GM21515 (cell line): ENCODE measurements around the gene ATP10A.

Experiments used
- ATAC-seq: cut with Tn5 transposase; IDR thresholded peaks from one replicate; pipeline ENCODE4 v1.9.1; 2021; ENCODE audit not compliant: unreplicated experiment

ATP10A gene

GRCh38 chr15:25830844-25831451 lies 32.2 kb downstream of the ATP10A start:
- ATAC-seq = no peak

- ATAC-seq = no peak
These were observed 34.1 kb downstream of the ATP10A start for GRCh38 chr15:25829073-25829472.

DNA sequence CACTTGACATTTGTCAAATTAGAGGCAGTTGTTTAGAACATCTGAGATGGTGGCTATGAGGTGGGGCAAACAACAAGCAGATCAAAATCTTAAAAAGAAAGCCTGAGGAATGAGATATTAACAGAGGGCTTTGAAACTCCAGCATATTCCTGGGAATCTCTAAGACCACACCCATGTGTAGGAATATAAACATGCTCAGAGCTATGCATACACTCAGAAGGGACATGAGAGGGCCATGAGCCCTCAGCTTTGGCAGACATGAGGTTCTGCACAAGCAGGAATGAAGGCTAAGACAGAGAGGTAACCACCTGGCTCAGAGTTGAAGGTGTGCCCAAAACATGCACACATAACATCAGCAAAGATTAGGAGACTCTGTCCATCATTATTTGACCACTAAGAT lies 37.9 kb downstream of the ATP10A start:
- no peak for ATAC-seq

- ATAC-seq = no peak
These were observed 38.5 kb downstream of the ATP10A start for GRCh38 chr15:25824618-25825017.

DNA sequence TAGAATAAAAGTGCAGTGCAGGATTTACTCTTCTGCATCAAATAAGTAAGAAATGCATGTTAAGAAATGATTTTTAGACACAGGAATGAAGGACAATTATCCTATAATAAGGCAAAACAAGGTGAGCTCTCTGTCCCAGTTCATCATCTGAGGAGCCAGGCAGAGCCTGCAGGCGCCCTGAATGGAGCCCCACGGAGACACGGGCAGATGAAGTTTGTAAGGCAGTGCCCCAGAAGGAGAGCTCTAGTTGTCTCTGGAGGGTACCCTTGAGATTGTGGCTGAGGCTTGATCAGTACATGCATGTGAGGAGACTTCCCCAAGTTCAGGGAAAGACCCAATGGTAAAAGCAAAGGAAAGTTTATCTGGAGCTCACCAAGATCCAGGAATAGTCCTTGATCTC lies 50.3 kb downstream of the ATP10A start:
- ATAC-seq = no peak

DNA sequence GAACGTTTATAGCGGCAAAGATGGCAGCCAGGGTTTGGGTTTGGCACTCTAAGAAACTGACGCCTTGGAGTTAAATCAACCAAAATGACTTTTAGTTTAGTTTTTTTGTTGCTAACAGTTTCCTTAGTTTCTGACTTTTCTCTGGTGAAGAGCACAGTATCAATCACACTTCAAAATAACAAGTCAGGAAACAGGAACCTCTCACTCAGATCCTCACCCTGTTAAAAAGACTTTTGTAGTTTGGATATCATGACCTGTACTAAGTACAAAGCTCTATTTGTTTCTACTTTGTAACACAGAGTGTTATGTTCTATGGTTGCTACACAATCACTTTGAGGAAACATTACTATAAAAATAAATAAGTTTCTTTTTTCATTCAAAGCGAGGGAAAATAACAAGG lies 51.1 kb downstream of the ATP10A start:
- ATAC-seq = no peak

GRCh38 chr15:25811481-25811906 lies 51.6 kb downstream of the ATP10A start:
- peak; percentile 84 for ATAC-seq

DNA sequence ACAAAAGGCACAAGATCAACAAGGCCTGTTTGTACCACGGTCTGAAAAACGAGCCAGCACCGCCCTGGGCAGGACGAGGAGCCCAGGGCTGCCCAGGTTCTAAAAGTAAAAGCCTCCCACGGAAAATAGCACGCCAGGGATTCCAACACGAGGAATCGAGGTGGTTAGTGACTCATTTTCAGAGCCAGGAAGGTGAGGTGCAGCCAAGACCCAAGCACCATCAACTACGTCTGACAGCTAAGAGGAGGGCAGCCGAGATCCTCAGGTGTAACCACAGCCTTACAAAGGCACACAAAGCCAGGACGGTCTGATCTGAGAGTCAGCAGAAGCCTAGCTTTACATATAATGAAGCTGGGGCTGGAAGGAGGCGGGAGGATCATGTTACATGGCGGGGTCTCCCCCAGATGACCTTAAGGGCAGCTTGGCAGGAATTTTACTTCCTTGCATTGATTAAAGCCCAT lies 52.5 kb downstream of the ATP10A start:
- ATAC-seq = no peak

DNA sequence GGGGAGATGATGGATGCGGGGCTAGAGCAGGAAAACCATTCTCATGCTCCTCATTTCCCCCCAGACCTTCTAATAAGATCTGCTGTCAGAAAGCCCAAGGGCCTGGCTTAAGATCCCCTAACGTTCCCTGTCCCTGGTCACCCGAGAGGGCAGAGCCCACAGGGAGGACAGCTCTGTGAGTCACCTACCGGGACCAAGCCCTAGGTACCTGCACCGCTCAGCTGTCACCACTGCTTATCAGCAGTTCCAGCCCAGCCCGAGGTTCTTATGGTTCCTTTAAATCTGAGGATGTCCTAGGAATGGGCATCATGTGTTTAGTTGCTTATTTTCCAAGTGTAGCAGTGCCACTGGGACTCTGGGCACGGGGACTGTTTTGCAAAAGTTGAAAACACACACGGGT lies 53.0 kb downstream of the ATP10A start:
- no peak for ATAC-seq

DNA sequence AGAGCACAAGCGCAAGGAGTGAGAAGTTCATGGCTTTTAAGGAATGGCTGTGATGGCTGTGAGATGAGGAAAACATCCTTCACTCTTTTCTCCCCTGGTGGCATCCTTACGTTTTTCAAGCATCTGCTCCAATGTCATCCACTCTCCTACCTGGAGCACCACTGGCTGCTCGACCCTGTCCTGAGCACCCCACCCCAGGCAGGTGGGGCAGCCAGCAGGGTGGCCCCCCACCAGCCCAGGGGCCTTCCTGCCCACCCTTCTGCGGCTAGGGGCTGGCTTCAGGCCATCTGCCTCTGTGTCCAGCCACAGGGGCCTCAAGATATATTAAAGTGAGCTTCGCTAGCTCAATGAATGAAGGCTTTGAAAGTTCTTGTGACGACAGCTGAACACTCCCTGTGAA lies 56.1 kb downstream of the ATP10A start:
- ATAC-seq = no peak

DNA sequence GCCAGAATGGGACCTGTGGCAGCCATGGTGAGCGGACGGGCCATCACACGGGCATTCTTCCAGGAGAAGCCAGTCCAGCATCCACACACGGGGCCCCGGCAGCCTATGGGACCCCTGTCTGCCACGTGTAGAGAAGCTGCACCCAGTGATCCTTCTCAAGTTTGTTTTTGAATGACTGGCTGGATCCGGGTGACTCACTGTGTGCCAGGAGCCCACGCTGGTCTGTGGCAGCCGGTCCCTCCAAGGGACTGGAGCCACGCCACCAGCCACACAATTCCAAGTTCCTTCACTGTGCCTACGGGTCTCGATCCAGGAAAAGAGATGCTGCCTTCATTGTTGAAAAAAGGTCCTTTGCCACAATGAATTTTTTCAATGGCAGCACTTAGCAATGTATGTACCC lies 58.1 kb downstream of the ATP10A start:
- no peak for ATAC-seq

DNA sequence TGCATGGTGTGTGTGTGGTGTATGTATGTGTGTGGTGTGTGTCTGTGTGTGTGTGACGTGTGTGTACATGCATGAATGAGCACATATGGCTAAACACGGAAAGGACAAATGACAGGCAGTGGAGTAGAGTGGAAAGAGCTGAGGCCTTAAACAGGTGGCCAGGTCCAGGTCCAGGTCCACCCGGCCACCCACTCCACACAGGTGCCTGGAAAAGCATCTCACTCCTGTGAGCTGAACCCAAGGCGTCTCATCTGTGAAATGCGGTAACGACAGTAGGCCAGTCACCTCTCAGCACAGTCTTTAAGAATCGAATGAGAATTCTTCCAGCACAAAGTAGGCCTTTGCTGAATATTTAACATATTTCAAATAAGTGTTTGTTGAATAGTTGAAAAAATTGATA lies 58.7 kb downstream of the ATP10A start:
- no peak for ATAC-seq

DNA sequence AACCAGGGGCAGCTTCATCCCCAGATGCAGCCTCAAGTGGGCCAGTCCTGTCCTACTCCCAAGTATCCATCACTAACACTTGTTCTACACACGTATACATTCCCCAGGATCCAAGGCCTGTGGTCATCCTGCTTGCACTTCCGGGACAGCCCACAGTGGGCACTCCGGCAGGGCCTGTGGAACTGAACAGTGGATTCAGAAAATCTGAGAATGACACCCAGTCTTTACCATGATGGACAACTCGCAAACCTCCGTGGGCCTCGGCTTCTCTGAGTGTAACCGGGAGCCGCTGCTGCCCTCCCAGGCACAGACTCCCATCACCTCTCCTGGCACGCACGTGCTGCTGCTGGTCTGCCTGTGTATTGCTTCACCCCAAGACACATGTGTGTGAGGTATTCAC lies 59.6 kb downstream of the ATP10A start:
- ATAC-seq = no peak

- ATAC-seq = no peak
These were observed 60.1 kb downstream of the ATP10A start for GRCh38 chr15:25803036-25803435.

GRCh38 chr15:25802285-25802830 lies 60.8 kb downstream of the ATP10A start:
- ATAC-seq = no peak

DNA sequence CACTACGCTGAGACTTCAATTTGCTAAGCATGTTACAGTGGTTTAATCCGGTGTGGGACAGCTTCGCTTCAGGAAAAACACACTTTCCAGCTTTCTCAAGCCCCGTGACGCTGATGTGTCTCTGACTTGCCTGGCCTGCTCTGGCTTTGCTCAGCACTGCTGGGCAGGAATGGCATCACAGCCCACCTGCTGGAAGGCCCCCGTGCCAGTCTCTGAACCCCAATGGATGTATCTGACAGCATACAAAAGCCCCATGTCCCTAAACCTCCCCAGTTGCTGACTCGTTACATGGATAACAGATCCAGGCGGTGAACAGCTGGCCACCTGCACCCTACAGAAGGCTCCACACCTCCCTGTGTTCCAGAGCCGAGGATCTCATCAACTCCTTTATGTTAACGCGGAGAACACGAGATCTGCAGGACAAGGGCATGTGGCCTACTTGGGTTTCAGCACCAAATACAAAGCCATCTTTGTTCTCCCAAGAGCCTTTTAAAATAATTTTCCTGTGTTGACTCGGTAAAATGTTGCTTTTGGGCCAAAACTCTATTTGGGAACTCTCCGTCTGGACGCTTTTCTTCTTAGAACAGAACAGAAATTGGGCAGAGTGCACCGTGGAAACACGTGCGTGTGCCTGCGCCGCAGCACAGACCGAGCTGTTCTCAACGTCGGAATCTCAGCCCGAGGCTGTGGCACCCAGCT lies 61.4 kb downstream of the ATP10A start:
- no peak for ATAC-seq

- no peak for ATAC-seq
These were observed 62.2 kb downstream of the ATP10A start for GRCh38 chr15:25800761-25801515.

DNA sequence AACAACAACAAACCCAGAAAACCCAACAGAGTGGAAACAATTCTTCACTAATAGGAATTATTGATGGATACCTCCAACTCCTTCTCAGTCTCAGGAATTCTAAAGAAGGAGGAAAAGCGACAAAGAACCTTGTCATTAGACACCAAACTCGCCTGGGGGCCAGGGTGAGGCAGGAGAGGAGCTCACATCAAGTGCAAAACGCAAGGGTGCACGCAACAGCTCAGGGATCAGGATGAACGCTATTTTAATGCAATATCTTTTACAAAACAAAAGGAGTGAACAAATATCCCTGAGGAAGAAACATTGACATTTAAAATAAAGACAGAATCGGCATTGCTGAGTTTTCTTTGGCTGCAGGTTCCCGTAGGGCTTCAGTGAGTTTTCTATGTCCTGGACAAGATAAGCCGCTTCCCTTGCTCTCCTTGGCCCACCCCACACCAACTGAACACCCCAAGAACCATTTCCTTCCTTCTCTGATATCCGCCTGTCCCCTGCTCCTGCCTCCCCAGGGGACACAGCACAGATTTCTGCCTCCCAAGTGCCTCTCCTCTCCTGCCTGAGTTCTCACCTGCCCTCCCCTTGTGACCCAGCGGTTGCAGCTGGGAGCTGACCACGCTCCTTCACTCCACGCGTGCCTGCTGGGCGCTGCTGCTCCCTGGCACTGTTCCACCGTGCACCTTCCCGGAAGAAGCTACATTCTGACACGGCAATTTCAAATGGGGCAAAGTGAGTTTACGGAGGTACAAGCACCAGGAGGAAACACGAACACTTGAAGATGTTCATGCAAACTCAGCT lies 63.0 kb downstream of the ATP10A start:
- ATAC-seq = no peak

- ATAC-seq = no peak
These were observed 64.9 kb downstream of the ATP10A start for GRCh38 chr15:25797936-25798901.

GRCh38 chr15:25797511-25797935 lies 65.6 kb downstream of the ATP10A start:
- no peak for ATAC-seq
